ENCODE measurements around the gene OR7C2.

GRCh38 chr19:14971474-14971873 lies 30.2 kb downstream of the OR7C2 start:
- no peak for TF ChIP-seq POLR2A (IDR thresholded peaks at IDR 0.05)
- no peak for TF ChIP-seq CTCF (IDR thresholded peaks at IDR 0.05)
